Measurements from ENCODE around the gene UNC5A.

The UNC5A gene

DNA sequence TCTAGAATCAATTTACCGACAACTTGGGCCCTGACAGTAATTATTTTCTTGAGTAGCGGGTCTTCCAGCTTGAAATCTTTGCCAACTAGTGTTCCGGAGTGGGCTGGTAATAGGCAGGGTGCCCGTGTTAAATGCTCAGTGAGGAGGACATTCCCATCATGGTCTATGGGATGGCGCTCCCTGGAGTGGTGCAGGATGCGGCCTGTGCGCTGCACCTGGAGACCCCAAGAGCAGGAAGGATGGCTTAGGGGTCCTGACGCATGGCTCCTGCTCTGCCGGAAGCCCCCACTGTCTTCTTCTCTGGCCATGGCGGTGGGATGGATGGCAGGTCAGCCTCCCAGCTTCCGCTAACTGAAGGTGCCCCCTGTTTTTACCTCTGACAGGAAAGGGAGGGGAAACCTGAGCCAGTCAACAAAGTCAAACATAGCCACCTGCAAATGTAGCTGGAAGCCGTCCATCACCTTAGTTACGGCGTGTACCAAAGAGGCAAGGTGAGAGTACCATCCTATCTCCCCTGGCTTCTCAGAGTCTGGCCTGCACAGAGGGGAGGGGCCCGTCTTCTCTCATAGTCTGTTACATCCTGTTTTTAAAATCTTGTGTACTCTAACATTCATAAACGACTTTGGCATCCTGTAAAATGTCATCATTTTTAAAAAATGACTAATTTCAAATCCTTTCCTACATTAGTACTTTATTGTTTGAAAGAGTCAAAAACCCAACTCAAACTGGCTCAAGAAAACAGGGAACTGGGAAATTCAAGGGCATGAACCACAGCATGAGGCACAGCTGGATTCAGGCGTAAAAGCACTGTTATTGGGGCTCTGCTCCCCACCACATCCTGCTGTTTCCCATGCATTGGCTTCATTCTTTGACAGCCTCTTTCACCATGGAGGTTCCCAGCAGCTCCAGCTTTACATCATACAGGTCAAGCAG is 28.5 kb upstream of the UNC5A start:
- TF ChIP-seq BACH2 (CRISPR knock-in tag; IDR thresholded peaks at IDR 0.05; ENCODE audit: borderline replicate concordance) (no peak), ZNF565 (CRISPR knock-in tag; conservative IDR thresholded peaks at IDR 0.05; ENCODE audit: low read depth) (no peak), ZFP30 (CRISPR knock-in tag; IDR thresholded peaks at IDR 0.05) (no peak), OSR1 (CRISPR knock-in tag; IDR thresholded peaks at IDR 0.05) (no peak), ZNF8 (CRISPR knock-in tag; IDR thresholded peaks at IDR 0.05) (no peak), TCF4 (CRISPR knock-in tag; IDR thresholded peaks at IDR 0.05; ENCODE audit: borderline replicate concordance) (no peak), GLIS3 (CRISPR knock-in tag; IDR thresholded peaks at IDR 0.05) (no peak), PPARA (CRISPR knock-in tag; IDR thresholded peaks at IDR 0.05; ENCODE audit: borderline replicate concordance) (no peak), TOX (CRISPR knock-in tag; IDR thresholded peaks at IDR 0.05; ENCODE audit: borderline replicate concordance) (no peak), SNAI2 (CRISPR knock-in tag; IDR thresholded peaks at IDR 0.05) (no peak), RARB (CRISPR knock-in tag; IDR thresholded peaks at IDR 0.05) (no peak), ZNF70 (CRISPR knock-in tag; IDR thresholded peaks at IDR 0.05) (no peak)
- TF ChIP-seq, protein P1, sequence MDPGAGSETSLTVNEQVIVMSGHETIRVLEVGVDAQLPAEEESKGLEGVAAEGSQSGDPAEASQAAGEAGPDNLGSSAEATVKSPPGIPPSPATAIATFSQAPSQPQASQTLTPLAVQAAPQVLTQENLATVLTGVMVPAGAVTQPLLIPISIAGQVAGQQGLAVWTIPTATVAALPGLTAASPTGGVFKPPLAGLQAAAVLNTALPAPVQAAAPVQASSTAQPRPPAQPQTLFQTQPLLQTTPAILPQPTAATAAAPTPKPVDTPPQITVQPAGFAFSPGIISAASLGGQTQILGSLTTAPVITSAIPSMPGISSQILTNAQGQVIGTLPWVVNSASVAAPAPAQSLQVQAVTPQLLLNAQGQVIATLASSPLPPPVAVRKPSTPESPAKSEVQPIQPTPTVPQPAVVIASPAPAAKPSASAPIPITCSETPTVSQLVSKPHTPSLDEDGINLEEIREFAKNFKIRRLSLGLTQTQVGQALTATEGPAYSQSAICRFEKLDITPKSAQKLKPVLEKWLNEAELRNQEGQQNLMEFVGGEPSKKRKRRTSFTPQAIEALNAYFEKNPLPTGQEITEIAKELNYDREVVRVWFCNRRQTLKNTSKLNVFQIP (CRISPR knock-in tag; IDR thresholded peaks at IDR 0.05; ENCODE audit: borderline replicate concordance, low read depth), result no peak
- TF ChIP-seq, protein P2, sequence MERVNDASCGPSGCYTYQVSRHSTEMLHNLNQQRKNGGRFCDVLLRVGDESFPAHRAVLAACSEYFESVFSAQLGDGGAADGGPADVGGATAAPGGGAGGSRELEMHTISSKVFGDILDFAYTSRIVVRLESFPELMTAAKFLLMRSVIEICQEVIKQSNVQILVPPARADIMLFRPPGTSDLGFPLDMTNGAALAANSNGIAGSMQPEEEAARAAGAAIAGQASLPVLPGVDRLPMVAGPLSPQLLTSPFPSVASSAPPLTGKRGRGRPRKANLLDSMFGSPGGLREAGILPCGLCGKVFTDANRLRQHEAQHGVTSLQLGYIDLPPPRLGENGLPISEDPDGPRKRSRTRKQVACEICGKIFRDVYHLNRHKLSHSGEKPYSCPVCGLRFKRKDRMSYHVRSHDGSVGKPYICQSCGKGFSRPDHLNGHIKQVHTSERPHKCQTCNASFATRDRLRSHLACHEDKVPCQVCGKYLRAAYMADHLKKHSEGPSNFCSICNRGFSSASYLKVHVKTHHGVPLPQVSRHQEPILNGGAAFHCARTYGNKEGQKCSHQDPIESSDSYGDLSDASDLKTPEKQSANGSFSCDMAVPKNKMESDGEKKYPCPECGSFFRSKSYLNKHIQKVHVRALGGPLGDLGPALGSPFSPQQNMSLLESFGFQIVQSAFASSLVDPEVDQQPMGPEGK (CRISPR knock-in tag; IDR thresholded peaks at IDR 0.05; ENCODE audit: borderline replicate concordance), result no peak
- TF ChIP-seq, protein P3, sequence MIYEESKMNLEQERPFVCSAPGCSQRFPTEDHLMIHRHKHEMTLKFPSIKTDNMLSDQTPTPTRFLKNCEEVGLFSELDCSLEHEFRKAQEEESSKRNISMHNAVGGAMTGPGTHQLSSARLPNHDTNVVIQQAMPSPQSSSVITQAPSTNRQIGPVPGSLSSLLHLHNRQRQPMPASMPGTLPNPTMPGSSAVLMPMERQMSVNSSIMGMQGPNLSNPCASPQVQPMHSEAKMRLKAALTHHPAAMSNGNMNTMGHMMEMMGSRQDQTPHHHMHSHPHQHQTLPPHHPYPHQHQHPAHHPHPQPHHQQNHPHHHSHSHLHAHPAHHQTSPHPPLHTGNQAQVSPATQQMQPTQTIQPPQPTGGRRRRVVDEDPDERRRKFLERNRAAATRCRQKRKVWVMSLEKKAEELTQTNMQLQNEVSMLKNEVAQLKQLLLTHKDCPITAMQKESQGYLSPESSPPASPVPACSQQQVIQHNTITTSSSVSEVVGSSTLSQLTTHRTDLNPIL (CRISPR knock-in tag; IDR thresholded peaks at IDR 0.05; ENCODE audit: low read depth), result no peak

DNA sequence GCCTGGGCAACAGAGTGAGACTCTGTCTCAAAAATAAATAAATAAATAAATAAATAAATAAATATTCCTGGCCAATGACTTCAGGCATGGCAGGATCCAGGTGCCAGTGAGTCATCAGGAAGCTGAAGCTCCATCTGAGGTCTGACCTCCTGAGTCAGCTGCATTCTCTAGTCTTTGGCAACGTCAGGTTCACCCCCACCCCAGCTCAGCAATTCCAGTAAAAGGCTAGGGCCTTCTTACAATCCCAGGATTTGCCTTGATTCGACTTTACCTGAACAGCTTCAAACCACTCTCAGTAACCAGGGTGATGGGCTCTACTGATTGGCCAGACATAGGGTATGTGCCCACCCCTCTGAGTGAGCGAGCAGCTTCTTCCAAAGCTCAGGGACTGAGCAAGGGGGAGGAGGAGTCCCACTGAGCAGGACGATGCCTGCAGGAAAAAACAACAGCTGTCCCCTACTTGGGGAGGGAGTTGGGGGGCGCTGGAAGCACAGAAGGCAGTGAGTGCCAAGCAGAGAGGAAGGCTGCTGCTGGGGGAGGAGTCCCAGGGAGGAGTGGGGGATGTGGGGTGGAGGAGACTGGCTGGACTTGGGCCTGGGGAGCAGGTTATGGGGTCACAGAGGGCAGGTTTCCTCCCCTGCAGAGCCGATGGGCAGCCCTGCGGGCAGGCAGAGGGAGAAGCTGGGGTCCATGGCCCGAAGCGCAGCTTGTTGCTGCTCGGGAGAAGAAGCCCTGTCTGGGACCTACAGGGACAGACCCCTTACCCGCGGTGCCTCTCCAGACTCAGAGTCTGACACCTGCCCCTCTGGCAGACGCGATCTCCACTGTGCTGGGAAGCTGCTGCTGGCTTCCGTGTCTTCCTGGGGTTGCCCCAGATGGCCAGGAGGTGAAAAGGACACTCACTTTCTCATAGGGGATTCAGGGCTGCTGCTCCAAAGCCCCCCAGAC is 25.9 kb upstream of the UNC5A start:
- TF ChIP-seq, protein P2 (CRISPR knock-in tag; IDR thresholded peaks at IDR 0.05; ENCODE audit: borderline replicate concordance), result no peak
- TF ChIP-seq ZNF565 (CRISPR knock-in tag; conservative IDR thresholded peaks at IDR 0.05; ENCODE audit: low read depth) (no peak), TOX (CRISPR knock-in tag; IDR thresholded peaks at IDR 0.05; ENCODE audit: borderline replicate concordance) (no peak), CSDC2 (CRISPR knock-in tag; IDR thresholded peaks at IDR 0.05) (no peak), ZFP3 (CRISPR knock-in tag; IDR thresholded peaks at IDR 0.05) (no peak), OSR1 (CRISPR knock-in tag; IDR thresholded peaks at IDR 0.05) (no peak), RARB (CRISPR knock-in tag; IDR thresholded peaks at IDR 0.05) (no peak), ZFP30 (CRISPR knock-in tag; IDR thresholded peaks at IDR 0.05) (no peak), ESRRG (CRISPR knock-in tag; IDR thresholded peaks at IDR 0.05) (no peak)
- TF ChIP-seq, protein P4, sequence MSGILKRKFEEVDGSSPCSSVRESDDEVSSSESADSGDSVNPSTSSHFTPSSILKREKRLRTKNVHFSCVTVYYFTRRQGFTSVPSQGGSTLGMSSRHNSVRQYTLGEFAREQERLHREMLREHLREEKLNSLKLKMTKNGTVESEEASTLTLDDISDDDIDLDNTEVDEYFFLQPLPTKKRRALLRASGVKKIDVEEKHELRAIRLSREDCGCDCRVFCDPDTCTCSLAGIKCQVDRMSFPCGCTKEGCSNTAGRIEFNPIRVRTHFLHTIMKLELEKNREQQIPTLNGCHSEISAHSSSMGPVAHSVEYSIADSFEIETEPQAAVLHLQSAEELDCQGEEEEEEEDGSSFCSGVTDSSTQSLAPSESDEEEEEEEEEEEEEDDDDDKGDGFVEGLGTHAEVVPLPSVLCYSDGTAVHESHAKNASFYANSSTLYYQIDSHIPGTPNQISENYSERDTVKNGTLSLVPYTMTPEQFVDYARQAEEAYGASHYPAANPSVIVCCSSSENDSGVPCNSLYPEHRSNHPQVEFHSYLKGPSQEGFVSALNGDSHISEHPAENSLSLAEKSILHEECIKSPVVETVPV (CRISPR knock-in tag; IDR thresholded peaks at IDR 0.05), result no peak
- peak; percentile 79 for ATAC-seq

More for the DNA sequence above, 28.5 kb upstream of the UNC5A start:
- no peak for ATAC-seq

Data from SK-N-SH treated with all-trans-retinoic acid at 6 μM for 48 hours (cell line).